G401.6 (cell line): ENCODE data around the gene SYNE1.
"Not testable (repeated sequence)": the region's sequence is repeated elsewhere in the genome, so short reads cannot be mapped to it uniquely, and the experiment has no call there.

ENCODE experiments used
- FAIRE-seq: peaks from 2 replicates; lab custom pipeline; 2012; peaks lifted over from hg19 to GRCh38; lab: Jason Lieb, UNC

SYNE1 gene

GRCh38 chr6:152170702-152171667 lies 466.2 kb downstream of the SYNE1 start:
- no peak for FAIRE-seq

GRCh38 chr6:152170313-152170701 lies 466.9 kb downstream of the SYNE1 start:
- no peak for FAIRE-seq

GRCh38 chr6:152167641-152168603 lies 469.2 kb downstream of the SYNE1 start:
- FAIRE-seq: no peak

- no peak for FAIRE-seq
Measured at GRCh38 chr6:152166897-152167296, 470.3 kb downstream of the SYNE1 start.

GRCh38 chr6:152166497-152166896 lies 470.7 kb downstream of the SYNE1 start:
- no peak for FAIRE-seq

- FAIRE-seq: no peak
Measured at GRCh38 chr6:152164957-152165356, 472.2 kb downstream of the SYNE1 start.

- no peak for FAIRE-seq
Measured at GRCh38 chr6:152161501-152161900, 475.7 kb downstream of the SYNE1 start.

- FAIRE-seq: no peak
Measured at GRCh38 chr6:152160346-152160745, 476.8 kb downstream of the SYNE1 start.

GRCh38 chr6:152155792-152156191 lies 481.4 kb downstream of the SYNE1 start:
- FAIRE-seq: no peak

- no peak for FAIRE-seq
Measured at GRCh38 chr6:152154559-152155356, 482.4 kb downstream of the SYNE1 start.

GRCh38 chr6:152151920-152152319 lies 485.2 kb downstream of the SYNE1 start:
- FAIRE-seq: no peak

GRCh38 chr6:152150196-152150595 lies 487.0 kb downstream of the SYNE1 start:
- FAIRE-seq: no peak

GRCh38 chr6:152148412-152148811 lies 488.8 kb downstream of the SYNE1 start:
- FAIRE-seq: no peak

- FAIRE-seq: no peak
Measured at GRCh38 chr6:152147269-152147668, 489.9 kb downstream of the SYNE1 start.

- no peak for FAIRE-seq
Measured at GRCh38 chr6:152146385-152146784, 490.8 kb downstream of the SYNE1 start.

- FAIRE-seq: no peak
Measured at GRCh38 chr6:152143359-152143758, 493.8 kb downstream of the SYNE1 start.

- FAIRE-seq: no peak
Measured at GRCh38 chr6:152142105-152142504, 495.1 kb downstream of the SYNE1 start.

- FAIRE-seq: not testable (repeated sequence)
Measured at GRCh38 chr6:152138344-152138743, 498.8 kb downstream of the SYNE1 start.

GRCh38 chr6:152136449-152136825 lies 500.7 kb downstream of the SYNE1 start:
- FAIRE-seq: no peak

- FAIRE-seq: no peak
Measured at GRCh38 chr6:152135755-152136448, 501.3 kb downstream of the SYNE1 start.

GRCh38 chr6:152130441-152130840 lies 506.7 kb downstream of the SYNE1 start:
- no peak for FAIRE-seq
